GM12892 (cell line): ENCODE results near the gene OR6V1.

Experiments used
- POLR2A ChIP-seq: IDR thresholded peaks from 2 replicates; pipeline ENCODE4 v1.6.1; 2011; ENCODE audit warnings: low read depth, low read length, control low read depth
- TAF1 ChIP-seq: IDR thresholded peaks from 2 replicates; pipeline ENCODE4 v1.6.1; 2011; ENCODE audit warnings: low read depth, mild to moderate bottlenecking, control low read depth, low read length, borderline replicate concordance

GRCh38 chr7:143015926-143016490 is 36.1 kb upstream of the OR6V1 start:
- no peak for TF ChIP-seq POLR2A
- no peak for TF ChIP-seq TAF1
